GM18868 (cell line): ENCODE results near the gene FRMD4A.

Experiments
- ATAC-seq: cut with Tn5 transposase; IDR thresholded peaks from one replicate; pipeline ENCODE4 v1.9.1; 2021; ENCODE audit warnings: mild to moderate bottlenecking, moderate library complexity; ENCODE audit not compliant: unreplicated experiment

The FRMD4A gene

DNA sequence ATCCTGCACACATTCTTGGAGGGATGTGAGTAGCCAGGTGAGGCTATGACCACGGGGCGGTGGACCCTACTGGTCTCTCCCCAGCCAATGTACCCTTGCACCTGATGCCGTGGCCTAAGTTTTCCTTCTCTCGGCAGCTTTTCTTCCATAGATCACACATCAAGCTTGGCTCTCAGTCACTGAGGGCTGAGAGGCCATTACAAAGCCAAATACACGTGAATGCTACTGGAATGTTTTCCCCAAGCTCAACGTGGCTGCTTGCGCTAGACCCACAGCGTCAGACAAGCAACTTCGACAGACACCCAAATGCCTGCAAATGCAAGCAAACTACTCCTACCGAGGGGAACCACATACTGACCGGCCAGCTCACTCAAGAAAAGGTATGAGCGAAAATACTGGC is 660.8 kb downstream of the FRMD4A start:
- no peak for ATAC-seq

DNA sequence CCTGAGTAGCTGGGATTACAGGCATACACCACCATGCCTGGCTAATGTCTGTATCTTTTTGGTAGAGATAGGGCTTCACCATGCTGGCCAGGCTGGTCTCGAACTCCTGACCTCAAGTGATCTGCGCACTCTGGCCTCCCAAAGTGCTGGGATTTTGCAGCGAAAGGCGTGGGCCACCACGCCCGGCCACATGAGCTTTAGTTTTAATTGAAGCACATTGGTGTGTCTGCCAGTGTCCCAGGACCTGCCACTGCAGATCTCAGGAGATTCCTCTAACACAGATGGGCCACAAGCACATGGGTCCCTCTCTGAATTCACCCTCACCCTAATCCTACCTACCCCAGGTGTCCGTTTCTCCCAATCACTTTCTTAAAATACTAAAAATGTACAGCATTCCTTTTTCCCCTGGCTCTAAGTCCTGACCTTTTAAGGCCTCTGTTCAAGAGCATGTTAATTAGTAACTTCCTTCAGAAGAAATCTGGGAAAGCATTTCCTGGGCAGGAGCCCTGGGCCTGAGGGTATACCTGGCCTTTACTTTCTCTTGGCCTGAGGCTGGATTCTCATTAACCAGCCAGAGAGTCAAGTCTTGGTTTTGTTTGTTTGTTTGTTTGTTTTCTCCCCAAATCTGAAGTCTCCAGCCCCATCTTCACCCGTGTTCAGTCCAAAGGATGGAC is 661.4 kb downstream of the FRMD4A start:
- no peak for ATAC-seq

DNA sequence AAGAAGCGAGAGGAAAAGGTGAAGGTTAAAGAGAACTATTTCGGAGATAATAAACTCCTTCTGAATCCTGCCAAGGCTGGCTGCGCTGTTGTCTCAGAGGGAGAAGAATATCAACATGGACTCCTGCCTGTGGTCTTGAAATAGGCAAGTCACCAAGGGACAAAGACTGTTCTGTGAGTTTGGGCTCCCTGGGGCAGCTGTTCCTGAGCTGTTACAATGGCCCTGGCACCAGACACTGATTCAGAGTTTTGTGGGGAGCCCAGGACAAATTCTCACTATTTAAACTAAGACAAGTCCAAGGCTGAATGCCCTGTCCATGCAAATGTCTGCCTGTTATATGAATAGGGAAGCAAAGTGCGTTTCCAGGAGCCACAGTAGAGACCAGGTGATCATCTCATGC is 662.6 kb downstream of the FRMD4A start:
- ATAC-seq: no peak

DNA sequence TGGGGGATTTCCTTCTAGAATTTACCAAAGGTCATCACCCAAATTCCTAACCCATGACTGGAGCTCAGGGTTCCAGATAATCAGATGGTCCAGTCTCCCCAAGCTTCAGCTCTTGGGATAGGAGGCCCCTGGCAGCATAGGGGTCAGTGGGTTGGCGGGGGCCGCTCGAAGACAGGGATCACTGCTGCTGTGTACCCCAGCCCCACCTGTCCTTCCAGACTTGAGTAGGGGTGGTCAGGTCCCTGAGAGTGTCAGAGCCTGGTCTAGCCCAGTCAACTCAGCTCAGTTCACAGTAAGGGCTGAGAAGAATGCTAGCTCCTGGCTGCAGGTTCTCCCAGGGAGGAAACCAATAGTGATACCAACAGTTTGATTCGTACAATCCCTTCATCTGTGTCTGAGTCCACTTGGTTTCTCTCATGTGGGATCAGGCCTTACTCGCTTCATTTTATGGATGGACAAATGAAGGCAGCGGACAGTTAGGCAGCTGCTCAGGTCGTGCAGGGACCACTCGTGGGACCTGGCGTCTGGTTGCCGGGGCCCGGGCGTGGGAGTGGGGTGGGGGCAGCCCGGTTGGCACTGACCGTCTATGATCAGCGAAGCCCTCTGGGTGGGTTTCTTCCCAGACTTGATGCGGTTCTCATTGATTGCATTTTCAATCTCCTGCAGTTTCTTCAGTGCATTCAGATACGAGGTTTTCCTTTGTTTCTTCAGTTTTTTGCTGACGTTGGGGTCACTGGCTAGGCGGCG is 665.0 kb downstream of the FRMD4A start:
- ATAC-seq: no peak

DNA sequence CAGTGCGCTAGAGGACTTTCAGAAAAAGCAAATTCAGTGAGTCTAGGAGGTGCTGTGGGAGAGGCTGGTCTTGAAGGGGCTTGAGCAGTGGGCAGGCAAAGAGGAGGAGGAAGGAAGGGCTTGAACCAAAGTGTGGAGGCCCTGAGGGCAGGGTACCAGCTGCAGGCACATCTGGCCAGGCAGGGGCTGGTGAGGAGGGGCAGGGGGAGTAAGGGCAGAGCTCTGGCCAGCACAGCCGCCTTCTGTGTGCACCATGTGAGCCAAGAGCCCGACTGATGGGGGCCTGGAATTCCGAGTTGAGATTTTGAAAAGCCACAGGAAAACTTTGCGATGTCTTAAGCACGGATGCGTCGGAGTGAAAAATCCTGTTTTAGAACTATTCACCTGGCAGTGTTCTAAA is 669.5 kb downstream of the FRMD4A start:
- ATAC-seq: no peak

DNA sequence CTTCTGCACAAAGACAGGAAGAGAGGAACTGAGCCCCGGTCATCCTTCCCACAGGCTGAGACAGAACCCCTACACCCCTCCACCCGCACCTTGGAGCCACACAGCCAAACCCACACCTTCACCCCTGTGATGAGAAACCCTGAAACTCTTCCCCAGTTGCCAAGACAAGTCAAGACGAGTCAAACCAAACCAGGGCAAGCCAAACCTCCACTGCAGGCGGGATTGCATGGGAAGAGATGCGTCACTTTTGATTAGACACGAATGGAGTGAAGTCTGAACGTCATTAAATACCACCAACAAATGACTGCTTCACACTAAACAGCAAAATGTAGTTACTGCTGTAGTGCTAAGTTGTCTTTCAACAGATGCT is 670.2 kb downstream of the FRMD4A start:
- no peak for ATAC-seq

DNA sequence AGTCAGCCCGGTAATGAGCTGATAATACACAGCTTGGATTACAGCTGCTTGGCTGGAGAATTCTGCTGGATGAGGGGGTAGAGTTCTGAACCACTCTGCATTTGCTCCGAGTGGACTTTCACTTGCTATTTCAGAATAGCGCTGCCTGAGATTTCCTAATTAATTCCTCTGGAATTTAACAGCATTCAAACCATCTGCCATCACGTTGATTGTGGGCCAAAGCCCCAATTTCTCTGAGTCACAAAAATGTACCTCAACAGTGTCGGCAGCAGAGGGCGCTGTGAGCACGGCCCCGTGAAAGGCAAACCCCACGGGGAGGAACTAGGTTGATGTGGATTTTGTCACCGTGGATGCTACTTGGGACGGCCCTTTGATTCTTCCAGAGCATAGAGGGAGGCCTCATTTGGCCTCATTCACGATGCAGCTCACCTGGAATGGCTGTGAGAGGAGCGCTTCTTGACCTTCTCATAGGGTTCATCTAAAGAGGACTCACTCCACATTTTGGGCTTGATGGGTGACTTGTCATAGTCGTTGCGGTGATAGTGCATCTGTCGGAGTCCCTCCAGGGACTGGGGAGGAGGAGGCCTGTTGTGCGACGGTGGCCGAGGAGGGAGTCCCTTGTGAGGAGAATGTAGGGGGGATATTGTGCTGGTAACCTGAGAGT is 670.7 kb downstream of the FRMD4A start:
- no peak for ATAC-seq

DNA sequence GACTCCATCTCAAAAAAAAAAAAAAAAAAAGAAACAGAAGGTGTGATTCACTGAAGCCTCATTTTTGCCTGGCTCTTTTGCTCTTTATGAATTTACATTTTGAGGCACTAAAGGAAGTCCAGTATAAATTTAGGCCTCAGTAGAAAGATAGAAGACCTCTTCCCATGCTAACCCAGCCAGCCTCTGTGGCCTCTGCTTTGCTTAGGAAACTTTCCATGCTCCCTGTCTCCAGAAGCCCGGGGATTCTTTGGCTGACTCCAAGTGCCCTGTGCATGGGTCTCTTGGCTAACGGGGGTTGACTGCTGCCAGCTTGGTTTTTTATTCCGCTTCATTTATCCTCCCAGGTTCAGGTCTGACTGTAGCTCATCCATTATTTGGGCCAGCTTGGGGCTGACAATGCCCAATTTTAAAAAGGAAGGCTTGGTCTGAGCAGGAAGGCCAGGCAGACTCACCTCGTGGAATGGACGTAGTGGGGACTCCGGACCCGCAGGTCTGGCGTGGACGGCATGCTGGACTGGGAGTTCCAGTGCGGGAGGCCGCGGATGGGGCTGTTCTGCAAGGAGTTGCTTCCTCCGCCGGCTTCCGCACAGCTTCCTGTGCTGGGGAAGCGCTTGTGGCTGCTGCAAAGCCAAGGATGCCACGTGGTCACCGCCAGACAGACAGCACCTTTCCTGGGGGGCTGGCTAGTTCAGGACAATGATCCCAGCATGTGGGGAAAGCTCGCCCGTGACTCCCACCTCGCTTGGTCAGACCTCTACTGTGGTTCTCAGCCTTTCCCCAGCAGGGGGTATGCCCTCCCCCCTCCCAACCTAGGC is 671.6 kb downstream of the FRMD4A start:
- no peak for ATAC-seq

DNA sequence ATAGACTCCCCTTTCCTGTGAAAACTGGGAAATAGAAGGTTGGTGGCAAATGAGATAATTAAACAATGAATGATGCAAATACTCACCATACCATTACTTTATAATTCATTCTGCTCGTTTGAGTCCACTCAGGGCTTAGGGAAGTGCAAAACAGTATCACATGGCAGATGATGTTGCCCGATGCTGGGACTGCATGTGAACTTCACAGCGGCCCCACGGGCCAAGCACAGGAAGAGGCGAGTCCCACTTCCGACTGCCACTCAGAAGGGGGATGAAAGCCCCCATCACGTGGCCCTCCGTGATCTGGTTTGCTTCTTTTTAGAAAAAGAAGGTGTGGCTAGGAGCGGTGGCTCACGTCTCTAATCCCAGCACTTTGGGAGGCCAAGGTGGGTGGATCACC is 672.5 kb downstream of the FRMD4A start:
- ATAC-seq: no peak

DNA sequence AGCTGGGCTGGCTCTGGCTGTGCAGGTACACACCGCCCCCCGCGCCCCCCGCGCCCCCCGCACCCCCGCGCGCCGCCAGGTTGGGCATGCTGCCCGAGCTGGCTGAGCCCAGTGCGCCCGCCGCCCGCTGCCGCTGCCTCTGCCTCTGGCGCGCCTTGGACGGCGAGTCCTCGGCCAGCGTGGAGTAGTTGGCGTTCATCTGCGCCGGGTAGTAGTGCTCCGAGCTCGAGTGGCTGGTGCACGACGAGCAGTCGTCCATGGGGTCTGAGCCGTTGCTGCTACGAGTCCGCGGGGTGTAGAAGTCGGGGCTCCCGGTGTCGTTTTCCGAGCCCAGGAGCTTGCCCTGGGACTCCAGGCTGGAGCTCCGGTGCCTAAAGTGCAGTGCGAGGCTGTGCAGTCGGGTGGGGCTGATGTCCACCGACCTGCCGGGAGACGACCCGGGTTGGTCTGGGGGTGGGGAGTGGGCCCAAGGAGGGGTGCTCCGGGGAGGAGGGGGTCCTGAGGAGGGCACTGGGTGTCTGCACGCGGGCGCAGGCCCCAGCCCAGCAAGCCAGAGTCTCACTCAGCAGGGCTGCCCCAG is 673.5 kb downstream of the FRMD4A start:
- ATAC-seq: no peak

DNA sequence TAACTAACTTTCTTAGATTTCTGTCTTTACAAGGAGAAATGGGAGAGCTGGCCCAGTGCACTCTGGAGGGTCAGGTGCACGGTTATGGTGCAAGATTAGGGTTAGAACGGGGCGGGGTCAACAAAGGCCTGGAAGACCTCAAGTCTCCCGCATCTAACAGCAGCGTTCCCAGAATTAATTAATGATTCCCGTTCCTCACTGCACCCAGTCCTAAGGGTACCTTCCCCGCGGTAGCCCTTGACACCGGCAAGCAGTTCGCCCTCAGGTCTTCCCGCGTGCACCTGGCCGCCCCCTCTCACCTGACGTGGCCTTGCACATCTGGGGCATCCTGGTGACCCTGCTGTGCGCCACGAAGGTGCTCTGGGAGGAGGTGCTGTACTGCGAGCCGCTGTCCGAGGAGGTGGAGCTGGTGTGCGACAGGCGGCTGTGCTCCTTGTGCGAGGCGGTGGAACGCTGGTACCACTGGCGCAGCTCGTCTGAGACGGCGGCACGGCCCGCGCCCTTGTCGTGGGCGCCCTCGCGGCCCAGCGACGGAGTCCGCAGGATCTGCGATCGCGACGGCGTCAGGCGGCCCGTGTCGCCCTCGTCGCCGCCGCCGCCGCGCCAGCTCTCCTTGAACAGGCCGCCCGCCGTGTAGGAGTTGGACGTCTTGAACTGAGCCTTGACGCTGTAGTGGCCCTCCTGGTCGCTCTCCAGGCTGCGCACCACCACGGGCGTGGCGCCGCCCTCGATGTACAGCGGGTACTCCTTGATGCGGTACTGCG is 674.2 kb downstream of the FRMD4A start:
- ATAC-seq: no peak

DNA sequence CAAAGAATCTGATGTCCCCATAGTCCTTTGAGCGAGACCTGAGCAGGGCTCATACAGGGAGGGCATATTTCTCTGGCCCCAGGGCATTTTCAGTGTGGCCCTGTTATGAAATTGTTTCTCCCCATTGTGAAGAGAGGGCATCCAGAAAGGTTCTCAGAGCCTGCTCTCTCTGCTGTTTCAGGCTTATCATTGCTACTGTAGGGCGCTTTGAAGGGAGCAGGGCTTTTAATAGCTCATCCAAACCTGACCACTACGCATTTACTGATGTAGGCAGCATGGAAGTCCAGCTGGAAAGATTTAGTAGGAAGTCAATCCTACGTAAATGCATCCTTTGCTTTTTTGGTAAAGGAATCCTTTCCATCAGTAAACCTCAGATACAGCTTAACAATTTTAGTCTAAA is 675.9 kb downstream of the FRMD4A start:
- ATAC-seq: no peak

DNA sequence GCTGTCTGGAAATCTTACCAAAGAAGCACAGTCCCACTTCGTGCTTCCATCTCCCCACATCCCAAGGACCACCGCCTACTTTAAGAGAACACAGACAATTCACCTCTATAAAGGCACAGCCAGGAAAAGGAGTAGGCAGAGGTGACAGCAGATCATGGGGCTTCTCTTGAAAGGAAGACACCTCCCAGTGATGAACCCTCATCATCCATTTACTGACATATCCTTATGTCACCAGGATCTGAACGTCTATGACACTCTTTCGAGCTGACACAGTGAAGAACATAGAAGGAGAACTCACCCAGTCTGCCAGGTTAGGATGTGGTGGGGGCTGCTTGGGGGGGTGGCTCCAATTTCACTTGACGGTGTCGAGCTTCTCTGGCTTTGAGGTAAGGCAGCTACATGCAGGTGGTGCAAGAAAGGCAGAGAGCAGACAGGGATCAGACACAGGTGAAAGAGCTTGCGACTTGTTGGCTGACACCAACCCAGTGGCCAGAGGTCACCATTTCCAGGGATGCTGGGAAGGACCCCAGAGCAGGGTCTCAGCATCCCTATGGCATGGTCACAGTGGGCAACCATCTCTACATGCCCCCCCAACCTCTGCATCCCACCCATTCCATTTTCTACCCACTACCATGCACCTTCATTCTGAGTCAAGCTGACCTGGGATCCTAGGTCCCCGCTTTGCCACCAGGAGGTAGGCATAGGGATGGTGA is 676.5 kb downstream of the FRMD4A start:
- ATAC-seq: no peak

DNA sequence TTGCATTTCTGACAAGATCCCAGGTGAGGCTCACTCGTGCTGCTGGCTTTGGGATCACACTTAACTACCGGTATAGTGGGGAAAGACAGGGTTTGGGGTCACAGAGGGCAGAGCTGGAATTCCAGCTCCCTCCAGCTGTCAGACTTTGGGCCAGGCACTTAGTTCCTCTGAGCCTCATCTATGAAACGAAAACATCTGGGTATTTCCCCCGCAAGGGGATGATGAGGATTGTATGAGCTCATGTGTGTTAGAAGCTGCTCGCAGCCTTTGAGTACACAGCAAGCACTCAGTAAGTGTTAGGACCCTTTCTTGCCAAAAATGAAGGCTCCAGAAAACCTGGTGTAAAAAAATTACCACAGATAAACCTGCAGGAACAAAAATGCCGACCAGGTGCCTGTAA is 677.9 kb downstream of the FRMD4A start:
- ATAC-seq: no peak

DNA sequence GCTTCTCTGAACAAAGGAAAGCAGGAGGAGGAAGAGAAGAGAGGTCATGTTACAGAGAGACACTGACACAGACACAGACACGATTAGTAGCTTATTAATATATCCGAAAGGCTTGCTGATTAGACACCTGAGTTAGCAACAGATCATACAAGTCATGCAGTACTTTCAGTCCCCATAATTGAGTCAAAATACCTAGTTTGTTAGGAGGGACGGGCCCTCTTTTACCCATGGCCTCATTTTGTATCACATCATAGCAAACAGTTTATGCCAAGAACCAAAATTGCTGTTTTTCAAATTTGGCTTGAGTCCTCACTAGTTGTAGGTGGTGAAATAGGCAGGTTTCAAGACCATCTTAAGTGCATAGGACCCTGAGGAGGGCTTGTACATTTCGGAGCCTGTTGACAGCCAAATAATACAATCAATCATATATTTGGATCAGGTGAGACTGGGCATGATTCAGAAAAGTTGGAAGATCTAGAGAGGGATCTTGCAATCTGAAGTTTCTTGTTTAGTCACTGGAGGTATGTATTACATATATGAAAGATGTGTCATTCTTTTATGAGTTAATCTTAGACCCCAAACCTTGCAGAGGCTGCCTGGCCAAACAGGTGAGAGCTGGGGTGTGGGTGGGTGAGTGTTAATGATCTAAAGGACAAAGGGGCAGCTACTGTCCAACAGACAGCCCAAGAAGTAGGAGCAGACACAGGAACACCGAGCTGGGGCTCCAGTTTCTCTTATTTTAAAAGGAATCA is 678.6 kb downstream of the FRMD4A start:
- no peak for ATAC-seq

DNA sequence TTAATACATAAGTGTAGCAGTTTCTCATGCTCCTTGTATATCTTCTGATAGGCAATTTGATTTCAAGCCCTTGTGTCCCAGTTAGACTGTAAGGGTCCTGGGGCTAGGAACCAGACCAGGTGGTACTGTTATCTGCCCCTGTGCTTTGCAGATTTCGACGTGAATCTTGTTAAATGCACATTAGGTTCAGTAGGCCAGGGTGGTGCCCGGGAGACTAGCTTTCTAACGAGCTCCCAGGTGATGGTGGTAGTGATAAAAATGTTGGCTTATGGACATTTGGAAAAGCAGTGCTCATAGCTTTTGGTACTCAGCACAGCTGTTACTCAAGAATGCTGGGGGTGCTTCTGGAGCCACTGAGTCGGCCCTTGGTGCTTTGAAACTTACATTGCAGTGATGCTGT is 679.8 kb downstream of the FRMD4A start:
- no peak for ATAC-seq

DNA sequence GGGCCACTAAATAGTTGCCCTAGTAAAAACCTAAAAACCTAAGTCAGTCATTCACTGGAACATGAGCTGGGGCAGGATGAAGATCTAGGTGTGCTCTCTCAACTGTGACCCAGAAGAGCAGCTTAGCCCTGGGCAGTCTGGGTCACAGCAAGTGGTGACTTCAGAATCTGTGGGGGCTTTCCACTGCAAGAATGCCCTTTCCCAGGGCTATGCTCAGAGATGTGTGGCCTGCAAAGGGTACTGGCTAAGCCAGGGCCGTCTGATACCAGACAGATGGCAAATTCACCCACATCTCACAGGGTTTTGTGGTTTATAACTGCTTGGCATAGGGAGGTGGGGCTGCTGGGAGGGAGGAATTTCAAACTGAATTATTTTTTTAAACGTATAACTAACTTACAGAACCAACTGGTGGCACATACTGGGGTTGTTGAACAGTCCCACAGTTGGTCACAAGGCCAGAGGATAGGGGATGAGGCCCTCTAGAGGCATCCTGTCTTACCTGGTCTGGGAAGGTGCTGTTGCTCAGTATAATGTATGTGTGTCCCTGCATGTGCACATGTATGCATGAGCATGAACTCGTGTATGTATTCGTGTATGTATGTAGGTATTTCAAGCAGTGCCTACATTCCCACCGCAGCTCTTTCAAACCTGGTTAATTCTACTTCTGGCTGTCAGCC is 680.7 kb downstream of the FRMD4A start:
- peak; percentile 71 for ATAC-seq

DNA sequence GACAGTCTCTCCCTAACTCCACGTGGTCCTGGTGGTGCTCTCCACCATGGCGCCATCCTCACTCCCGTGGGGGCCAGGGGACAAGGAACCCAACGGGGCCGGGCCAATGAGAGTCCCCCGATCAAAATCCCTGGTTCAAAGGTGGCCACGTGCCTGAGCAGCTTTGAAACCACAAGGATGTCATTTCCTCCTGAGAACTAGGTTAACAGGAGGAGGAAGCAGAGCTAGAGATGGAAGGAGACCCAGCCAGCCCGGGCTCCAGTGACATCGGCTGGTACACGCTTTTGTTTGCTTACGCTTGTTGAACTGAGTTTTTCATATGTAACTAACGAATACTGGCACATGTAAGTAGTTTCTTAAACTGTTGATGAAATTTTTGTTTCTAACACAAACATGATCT is 682.3 kb downstream of the FRMD4A start:
- ATAC-seq: no peak
